Cardiac muscle cell (in vitro differentiated cells and primary cell): ENCODE data around the gene BAG3. TPM values are rescaled to one million over a fixed set of nuclear protein-coding genes. Genes with fewer than 3 reads are reported as not detected.
"Not testable (repeated sequence)": the region's sequence is repeated elsewhere in the genome, so short reads cannot be mapped to it uniquely, and the experiment has no call there.

Source experiments
- DNase-seq, 2 donors: peaks; one replicate each; pipeline versions ENCODE4 v3.0.0 to v3.0.0-alpha.2; 2010 to 2017; ENCODE audit warnings: low read depth in 1 of 2, low spot score in 1 of 2
- H3K27ac ChIP-seq: fragments of 200-600 bp; sonication (generic); 2 replicates; pipeline ENCODE4 v1.5.1; 2016
- H3K27me3 ChIP-seq: fragments of 200-600 bp; sonication (generic); 2 replicates; pipeline ENCODE4 v1.6.0; 2016; ENCODE audit warnings: control low read depth
- H3K36me3 ChIP-seq: fragments of 200-600 bp; sonication (generic); 2 replicates; pipeline ENCODE4 v1.5.1; 2016; ENCODE audit warnings: control low read depth
- H3K4me1 ChIP-seq: fragments of 200-600 bp; sonication (generic); 2 replicates; pipeline ENCODE4 v1.8.1; 2017; ENCODE audit warnings: low read depth, mild to moderate bottlenecking, mixed run types
- H3K4me3 ChIP-seq: fragments of 200-600 bp; sonication (generic); 2 replicates; pipeline ENCODE4 v1.5.1; 2016; ENCODE audit warnings: mild to moderate bottlenecking
- H3K9me3 ChIP-seq: fragments of 200-600 bp; sonication (generic); 2 replicates; pipeline ENCODE4 v1.5.1; 2017; ENCODE audit warnings: low read depth, mild to moderate bottlenecking, control low read depth
- polyA plus RNA-seq: library from polyadenylated mRNA; unstranded; fragments of >200 nt; fragmentation: Nextera tagmentation; extraction: Ambion mirVana; gene quantifications from 2 replicates; pipeline ENCODE4 v1.2.1, GENCODE V29; 2016
- total RNA-seq: library from RNA; depleted of rRNA; stranded (reverse); fragments of >200 nt; gene quantifications from 2 replicates; pipeline ENCODE4 v1.2.3, GENCODE V29; 2016
- TF ChIP-seq, protein P1 (sequence below): IDR thresholded peaks from 2 replicates; pipeline ENCODE4 v1.5.1; 2012; ENCODE audit warnings: low read depth, mild to moderate bottlenecking, low read length

The BAG3 gene
- total and polyA plus RNA-seq, 2 experiments from 2014 or later, result 45.4 to 62.3 TPM

DNA sequence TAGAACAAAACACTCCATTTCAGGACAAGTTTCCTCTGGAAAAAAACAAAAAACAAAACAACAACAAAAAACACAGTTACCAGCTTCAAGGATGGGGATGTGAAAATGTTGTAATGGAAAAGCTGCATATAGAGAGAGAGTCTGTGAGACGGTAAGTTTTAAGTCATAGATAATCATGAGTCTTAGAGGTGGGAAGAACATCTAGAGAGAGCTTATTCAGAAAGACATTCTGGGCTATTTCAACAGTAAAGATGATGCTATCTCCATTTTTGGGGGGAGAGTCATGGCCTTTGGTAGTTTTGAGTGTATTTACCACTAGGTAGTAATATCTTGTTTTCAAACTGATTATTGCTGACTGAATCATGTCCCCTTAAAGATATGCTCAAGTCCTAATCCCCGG, 51.4 kb downstream of the BAG3 start:
- Histone ChIP-seq H3K27me3 (no peaks in the 10 kb centered on the region), H3K4me3 (no peak overlapping the region), H3K4me1 (no peaks in the 10 kb centered on the region), H3K36me3 (no peaks in the 10 kb centered on the region), H3K9me3 (no peaks in the 10 kb centered on the region), H3K27ac (no peak overlapping the region)
- DNase-seq, result no peak
- TF ChIP-seq, protein P1, sequence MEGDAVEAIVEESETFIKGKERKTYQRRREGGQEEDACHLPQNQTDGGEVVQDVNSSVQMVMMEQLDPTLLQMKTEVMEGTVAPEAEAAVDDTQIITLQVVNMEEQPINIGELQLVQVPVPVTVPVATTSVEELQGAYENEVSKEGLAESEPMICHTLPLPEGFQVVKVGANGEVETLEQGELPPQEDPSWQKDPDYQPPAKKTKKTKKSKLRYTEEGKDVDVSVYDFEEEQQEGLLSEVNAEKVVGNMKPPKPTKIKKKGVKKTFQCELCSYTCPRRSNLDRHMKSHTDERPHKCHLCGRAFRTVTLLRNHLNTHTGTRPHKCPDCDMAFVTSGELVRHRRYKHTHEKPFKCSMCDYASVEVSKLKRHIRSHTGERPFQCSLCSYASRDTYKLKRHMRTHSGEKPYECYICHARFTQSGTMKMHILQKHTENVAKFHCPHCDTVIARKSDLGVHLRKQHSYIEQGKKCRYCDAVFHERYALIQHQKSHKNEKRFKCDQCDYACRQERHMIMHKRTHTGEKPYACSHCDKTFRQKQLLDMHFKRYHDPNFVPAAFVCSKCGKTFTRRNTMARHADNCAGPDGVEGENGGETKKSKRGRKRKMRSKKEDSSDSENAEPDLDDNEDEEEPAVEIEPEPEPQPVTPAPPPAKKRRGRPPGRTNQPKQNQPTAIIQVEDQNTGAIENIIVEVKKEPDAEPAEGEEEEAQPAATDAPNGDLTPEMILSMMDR, result no peak

DNA sequence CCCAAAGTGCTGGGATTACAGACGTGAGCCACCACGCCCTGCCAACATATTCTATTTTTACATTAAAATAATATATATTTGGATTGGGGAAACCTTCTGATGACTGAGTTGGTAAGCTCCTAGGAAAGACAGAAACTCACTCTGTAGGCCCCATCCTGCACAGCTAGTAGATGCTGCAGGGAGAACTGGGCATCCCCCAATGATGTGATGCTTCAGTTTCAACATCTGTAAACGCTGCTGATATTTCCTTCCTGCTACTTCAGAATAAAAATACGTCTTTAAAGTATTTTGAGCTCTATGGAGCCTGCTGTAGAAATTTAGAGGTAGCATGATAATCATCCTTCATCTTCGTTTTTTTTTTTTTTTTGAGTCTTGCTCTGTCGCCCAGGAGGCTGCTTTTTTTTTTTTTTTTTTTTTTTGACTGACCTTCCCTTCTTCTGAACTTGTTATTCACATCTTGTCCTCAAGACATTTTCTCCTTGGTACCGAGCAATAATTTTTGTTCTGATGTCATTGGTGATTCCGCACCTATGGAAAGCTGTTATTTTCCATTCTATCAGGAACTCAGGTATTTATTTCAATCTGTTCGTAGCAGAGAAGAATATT, 52.8 kb downstream of the BAG3 start:
- H3K36me3 ChIP-seq, result no peaks in the 10 kb centered on the region
- no peak for DNase-seq
- no peaks in the 10 kb centered on the region for H3K27me3 ChIP-seq
- H3K27ac ChIP-seq, result no peak overlapping the region
- no peaks in the 10 kb centered on the region for H3K9me3 ChIP-seq
- H3K4me3 ChIP-seq, result no peak overlapping the region
- TF ChIP-seq, protein P1, result no peak
- no peaks in the 10 kb centered on the region for H3K4me1 ChIP-seq

DNA sequence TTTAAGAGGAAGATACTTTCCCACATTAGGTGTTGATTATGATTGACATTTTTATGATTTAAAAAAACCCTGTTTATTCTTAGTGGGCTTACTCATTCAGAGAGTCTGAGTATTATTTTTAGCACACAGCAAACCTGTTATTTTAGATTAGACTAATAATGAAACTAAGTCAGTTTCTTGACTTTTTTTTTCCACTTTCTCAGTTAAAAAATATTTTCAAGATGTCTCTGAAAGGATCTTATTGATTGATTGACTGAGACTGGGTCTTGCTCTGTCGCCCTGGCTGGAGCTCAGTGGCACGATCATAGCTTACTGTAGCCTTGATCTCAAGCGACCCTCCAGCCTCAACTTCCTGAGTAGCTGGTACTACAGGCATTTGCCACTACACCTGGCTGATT, 54.3 kb downstream of the BAG3 start:
- H3K4me3 ChIP-seq, result no peak overlapping the region
- H3K9me3 ChIP-seq, result no peaks in the 10 kb centered on the region
- TF ChIP-seq, protein P1, result no peak
- DNase-seq, result no peak
- H3K27ac ChIP-seq, result no peak overlapping the region
- H3K27me3 ChIP-seq, result no peaks in the 10 kb centered on the region
- no peaks in the 10 kb centered on the region for H3K4me1 ChIP-seq
- H3K36me3 ChIP-seq, result no peaks in the 10 kb centered on the region

DNA sequence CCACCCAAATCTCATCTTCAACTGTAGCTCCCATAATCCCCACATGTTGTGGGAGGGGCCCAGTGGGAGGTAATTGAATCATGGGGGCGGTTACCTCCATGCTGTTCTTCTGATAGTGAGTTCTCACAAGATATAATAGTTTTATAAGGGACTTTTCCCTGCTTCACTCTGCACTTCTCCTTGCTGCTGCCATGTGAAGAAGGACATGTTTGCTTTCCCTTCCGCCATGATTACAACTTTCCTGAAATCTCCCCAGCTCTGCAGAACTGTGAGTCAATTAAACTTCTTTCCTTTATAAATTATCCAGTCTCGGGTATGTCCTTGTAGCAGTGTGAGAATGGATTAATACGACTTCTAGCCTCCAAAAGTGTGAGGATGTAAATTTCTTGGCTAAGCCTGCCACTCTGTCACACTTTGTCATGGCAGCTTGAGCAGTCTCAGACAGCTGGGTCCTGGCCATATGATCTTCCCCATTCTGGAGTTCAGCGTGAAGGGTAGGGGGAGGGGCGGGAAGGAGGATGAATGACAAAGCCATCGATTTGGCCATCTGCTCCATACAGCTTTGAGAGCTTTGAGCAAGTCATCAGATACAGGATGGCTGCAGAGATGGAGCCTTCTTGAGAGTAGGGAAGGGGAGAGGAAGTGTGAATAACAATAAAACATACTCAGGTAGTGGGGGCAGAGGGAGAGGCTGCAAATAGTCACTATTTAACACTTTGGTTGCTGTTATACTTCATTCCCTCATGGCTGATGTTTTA, 55.5 kb downstream of the BAG3 start:
- H3K4me3 ChIP-seq, result no peak overlapping the region
- no peaks in the 10 kb centered on the region for H3K27me3 ChIP-seq
- no peak overlapping the region for H3K27ac ChIP-seq
- TF ChIP-seq, protein P1, result no peak
- H3K9me3 ChIP-seq, result no peaks in the 10 kb centered on the region
- no peak for DNase-seq
- H3K36me3 ChIP-seq, result no peaks in the 10 kb centered on the region
- H3K4me1 ChIP-seq, result no peaks in the 10 kb centered on the region

DNA sequence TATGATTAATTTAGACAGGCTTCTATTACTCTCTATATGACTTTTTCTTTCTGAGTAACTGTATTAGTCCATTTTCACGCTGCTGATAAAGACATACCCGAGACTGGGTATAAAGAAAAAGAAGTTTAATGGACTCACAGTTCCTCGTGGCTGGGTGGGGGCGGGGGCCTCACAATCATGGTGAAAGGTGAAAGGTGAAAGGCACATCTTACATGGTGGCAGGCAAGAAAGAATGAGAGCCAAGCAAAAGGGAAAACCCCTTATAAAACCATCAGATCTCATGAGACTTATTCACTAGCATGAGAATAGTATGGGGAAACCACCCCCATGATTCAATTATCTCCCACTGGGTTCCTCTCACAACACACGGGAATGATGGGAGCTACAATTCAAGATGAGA, 56.2 kb downstream of the BAG3 start:
- H3K9me3 ChIP-seq, DNase-seq, H3K4me3 ChIP-seq, H3K36me3 ChIP-seq, H3K4me1 ChIP-seq, H3K27ac ChIP-seq, H3K27me3 ChIP-seq: not testable (repeated sequence)

DNA sequence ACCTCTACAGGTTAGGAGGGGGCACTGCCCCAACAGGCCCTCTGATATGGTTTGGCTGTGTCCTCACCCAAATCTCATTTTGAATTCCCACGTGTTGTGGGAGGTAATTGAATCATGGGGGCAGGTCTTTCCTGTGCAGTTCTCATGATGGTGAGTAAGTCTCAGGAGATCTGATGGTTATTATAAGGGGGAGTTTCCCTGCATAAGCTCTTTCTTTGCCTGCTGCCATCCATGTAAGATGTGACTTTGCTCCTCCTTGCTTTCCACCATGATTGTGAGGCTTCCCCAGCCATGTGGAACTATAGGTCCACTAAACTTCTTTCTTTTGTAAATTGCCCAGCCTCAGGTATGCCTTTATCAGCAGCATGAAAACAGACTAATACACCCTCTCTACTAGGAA, 59.8 kb downstream of the BAG3 start:
- not testable (repeated sequence) for H3K27ac ChIP-seq, H3K4me3 ChIP-seq, DNase-seq, H3K36me3 ChIP-seq, H3K4me1 ChIP-seq, H3K27me3 ChIP-seq, H3K9me3 ChIP-seq
